Measurements from ENCODE around the gene NT5C1B. TPM values are rescaled to one million over a fixed set of nuclear protein-coding genes. Genes with fewer than 3 reads are reported as not detected.

NT5C1B gene
- total RNA-seq, 6 donors from 2014 or later = not detected

DNA sequence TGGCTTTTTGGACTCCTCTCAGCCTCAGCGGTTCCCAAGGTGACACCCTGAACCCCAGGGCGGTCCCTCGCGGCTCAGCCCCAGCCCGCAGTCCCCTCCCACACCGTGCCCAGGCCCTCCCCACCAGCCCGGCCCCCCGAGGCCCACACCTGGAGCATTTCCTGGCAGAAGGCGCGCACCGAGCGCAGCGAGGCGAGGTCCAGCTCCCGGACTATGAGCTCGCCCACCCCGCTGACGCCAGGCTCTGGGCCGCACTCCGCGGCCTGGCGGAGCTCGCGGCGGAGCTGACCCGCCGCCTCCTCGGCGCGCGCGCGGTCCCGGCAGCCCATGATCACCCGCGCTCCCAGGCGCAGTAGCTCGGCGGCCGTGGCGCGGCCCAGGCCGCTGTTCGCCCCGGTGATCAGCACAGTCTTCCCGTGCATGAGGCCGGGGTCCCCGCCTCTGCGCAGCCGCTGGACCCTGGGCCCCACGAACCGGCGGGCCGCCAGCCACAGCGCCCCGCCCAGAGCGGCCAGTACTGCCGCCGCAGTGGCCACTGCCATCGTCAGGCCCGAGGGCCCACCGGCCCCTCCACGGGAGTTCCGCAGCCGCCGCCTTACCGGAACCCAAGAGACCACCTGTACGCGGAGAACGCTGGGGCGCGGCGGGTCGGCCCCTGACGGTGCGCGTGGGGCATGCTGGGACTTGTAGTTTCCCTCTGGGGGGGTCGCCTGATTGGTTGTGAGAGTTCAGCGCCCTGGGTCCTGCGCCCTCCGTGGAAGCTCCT is 29.2 kb downstream of the NT5C1B start, which contains the start of gene RDH14:
Gene RDH14 (minus strand): TSS at position 623 of the 766 bp plus-strand sequence. CDS start 81 bp downstream, at position 542.
- Histone ChIP-seq H3K9me3 (peaks cover 0 to 3% (median 0%) of the 10 kb centered on the region in 4 donors), H3K4me3 (peak within 1 kb of the TSS; percentile 60 to 88 (median 81)), H3K27me3 (no peaks in the 10 kb centered on the region), H3K36me3 (peaks cover 0 to 5% (median 4%) of the 10 kb centered on the region in 4 donors), H3K4me1 (peaks cover 19 to 29% (median 25%) of the 10 kb centered on the region in 4 donors), H3K27ac (peak within 1 kb of the TSS; percentile 96 to 99 (median 98))
- WGBS, 2 donors = 0% methylated on average over 26 to 48 of the region's 81 CpGs
- DNase-seq = peak; percentile 95 to 96
- peak; percentile 98 to 99 for ATAC-seq (ENCODE audit: low FRiP score in 2 of 2)
- TF ChIP-seq EP300 (IDR thresholded peaks at IDR 0.05) (no peak), POLR2AphosphoS5 (IDR thresholded peaks at IDR 0.05) (peak; percentile 78 to 86), POLR2A (IDR thresholded peaks at IDR 0.05) (peak in 3 of 4 donors; percentile 51 to 82 (median 79))
- TF ChIP-seq, protein P1, sequence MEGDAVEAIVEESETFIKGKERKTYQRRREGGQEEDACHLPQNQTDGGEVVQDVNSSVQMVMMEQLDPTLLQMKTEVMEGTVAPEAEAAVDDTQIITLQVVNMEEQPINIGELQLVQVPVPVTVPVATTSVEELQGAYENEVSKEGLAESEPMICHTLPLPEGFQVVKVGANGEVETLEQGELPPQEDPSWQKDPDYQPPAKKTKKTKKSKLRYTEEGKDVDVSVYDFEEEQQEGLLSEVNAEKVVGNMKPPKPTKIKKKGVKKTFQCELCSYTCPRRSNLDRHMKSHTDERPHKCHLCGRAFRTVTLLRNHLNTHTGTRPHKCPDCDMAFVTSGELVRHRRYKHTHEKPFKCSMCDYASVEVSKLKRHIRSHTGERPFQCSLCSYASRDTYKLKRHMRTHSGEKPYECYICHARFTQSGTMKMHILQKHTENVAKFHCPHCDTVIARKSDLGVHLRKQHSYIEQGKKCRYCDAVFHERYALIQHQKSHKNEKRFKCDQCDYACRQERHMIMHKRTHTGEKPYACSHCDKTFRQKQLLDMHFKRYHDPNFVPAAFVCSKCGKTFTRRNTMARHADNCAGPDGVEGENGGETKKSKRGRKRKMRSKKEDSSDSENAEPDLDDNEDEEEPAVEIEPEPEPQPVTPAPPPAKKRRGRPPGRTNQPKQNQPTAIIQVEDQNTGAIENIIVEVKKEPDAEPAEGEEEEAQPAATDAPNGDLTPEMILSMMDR (IDR thresholded peaks at IDR 0.05) = peak in 1 of 6 experiments; percentile 38

DNA sequence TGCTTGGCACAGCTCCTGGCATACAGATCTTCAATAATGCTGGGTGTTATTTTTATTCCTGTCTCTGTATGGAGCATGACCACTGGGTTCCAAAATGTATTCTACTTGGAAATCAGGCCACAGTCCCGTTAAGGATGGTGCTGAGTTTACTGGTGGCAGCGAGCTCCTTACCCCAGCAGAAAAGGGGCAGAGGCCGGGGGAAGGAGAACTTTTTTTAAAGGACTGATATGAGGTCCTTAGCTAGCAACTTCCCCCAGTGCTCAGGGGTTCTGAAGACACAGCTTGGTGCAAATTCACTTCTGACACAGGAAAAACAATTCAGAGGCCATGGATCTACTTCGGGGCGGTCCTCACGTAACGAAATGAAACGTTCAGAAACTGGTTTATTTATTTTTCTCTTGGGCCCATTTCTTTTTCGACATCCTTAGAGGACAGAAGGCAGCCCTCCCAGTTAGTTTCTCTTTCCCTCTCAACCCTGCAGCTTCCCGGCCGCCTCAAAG is 29.8 kb downstream of the NT5C1B start:
- no peaks in the 10 kb centered on the region for H3K27me3 ChIP-seq
- peak overlapping the region; percentile 96 to 99 (median 98) for H3K27ac ChIP-seq
- 1 to 3% methylated on average over 11 of the region's 11 CpGs for WGBS, 2 donors
- ATAC-seq (ENCODE audit: low FRiP score in 2 of 2) (peak in 1 of 2 donors; percentile 1), DNase-seq (no peak)
- H3K4me1 ChIP-seq = peaks cover 19 to 30% (median 25%) of the 10 kb centered on the region in 4 donors
- H3K9me3 ChIP-seq = peaks cover 0 to 3% (median 0%) of the 10 kb centered on the region in 4 donors
- H3K36me3 ChIP-seq = peaks cover 0 to 10% (median 7%) of the 10 kb centered on the region in 4 donors
- TF ChIP-seq EP300 (IDR thresholded peaks at IDR 0.05) (no peak), POLR2AphosphoS5 (IDR thresholded peaks at IDR 0.05) (no peak), POLR2A (IDR thresholded peaks at IDR 0.05) (no peak)
- TF ChIP-seq, protein P1 (IDR thresholded peaks at IDR 0.05) = no peak
- H3K4me3 ChIP-seq = peak overlapping the region; percentile 60 to 88 (median 81)

DNA sequence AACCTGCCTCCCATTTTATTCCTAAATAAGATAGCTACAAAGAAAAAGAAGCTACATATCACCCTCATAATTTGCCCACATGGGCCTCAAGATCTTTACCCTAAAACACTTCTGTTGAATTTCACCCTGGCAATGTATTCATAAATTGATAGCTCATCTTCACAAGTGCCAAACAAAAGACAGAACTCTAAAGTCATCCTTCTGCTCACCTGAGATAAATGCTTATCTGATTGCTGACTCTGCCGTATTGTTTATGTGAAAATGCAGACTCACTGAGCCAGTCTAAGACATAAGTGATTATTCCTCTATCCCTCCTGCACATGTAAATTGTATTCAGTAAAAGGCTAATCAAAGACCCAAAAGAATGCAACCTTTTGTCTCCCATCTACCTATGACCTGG is 30.9 kb downstream of the NT5C1B start:
- peaks cover 19 to 40% (median 29%) of the 10 kb centered on the region in 4 donors for H3K4me1 ChIP-seq
- 61 to 63% methylated on average over 1 of the region's 1 CpG for WGBS, 2 donors
- no peak overlapping the region for H3K4me3 ChIP-seq
- H3K9me3 ChIP-seq = no peaks in the 10 kb centered on the region
- TF ChIP-seq EP300 (IDR thresholded peaks at IDR 0.05) = no peak
- H3K36me3 ChIP-seq = peaks cover 0 to 21% (median 8%) of the 10 kb centered on the region in 4 donors
- DNase-seq (no peak), ATAC-seq (ENCODE audit: low FRiP score in 2 of 2) (no peak)
- H3K27ac ChIP-seq = peak overlapping the region in 1 of 4 donors; percentile 20
- H3K27me3 ChIP-seq = no peaks in the 10 kb centered on the region

DNA sequence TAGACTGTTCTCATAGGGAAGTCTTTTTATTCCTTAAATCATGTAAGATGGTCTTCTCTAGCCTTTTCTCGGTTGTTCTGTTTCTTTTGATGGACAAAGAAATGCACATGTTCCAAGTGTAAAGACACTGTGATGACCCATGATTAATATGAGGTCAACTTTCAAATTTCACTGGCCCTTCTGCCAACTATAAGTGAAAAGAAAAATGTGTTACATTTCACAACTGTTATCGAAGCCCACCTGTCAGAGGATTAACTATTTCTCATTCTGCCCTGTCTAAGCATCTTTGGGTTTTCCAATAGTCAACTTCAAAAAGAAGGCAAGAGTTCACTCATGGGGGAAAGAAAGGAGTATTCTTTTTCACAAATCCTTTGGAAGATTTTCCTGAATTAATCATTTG is 32.2 kb downstream of the NT5C1B start:
- Histone ChIP-seq H3K36me3 (peaks cover 0 to 23% (median 8%) of the 10 kb centered on the region in 4 donors), H3K27ac (peak overlapping the region in 1 of 4 donors; percentile 20), H3K4me3 (no peak overlapping the region), H3K27me3 (no peaks in the 10 kb centered on the region), H3K4me1 (peaks cover 25 to 50% (median 33%) of the 10 kb centered on the region in 4 donors), H3K9me3 (no peaks in the 10 kb centered on the region)
- no peak for ATAC-seq (ENCODE audit: low FRiP score in 2 of 2)
- no peak for DNase-seq
- 74 to 80% methylated on average over 2 of the region's 2 CpGs for WGBS, 2 donors
- TF ChIP-seq POLR2AphosphoS5 (IDR thresholded peaks at IDR 0.05) (no peak), EP300 (IDR thresholded peaks at IDR 0.05) (no peak), POLR2A (IDR thresholded peaks at IDR 0.05) (no peak)
- TF ChIP-seq, protein P1 (IDR thresholded peaks at IDR 0.05) = no peak

DNA sequence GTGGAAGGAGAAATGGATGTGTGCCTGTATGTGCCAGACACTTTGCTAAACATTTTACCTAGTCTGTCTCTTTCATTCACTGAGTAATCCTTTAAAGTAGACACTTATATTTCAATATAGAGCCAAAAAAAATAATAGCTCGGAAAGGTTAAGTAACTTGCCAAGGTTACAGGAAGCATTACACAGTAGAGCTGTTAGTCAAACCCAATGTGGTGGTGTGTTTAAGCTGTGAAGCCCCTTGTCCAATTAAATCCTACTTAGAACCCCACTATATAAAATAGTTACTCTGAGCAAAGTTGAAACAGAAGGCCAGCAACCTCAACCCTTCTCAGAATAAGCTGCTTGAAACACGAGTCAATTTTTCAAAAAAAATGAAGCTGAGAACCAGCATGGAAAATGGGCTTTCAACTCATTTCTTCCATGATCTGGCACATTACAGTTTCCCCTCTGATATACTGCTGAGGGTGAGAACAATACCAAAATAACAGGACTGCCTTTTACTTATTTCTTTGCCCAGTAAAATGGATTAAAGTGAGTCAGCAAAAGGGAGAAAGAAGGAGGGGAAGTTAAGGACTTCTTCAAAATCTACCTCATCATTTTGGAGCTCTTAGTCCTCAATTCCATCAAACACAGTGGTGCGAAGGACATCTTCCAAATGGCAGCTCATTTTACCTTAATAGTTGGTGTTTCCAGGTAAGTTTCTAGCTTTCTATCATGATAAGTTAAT is 36.9 kb downstream of the NT5C1B start:
- Histone ChIP-seq H3K27ac (no peak overlapping the region), H3K27me3 (no peaks in the 10 kb centered on the region), H3K4me3 (no peak overlapping the region), H3K4me1 (peaks cover 9 to 41% (median 15%) of the 10 kb centered on the region in 4 donors), H3K36me3 (peaks cover 0 to 23% (median 8%) of the 10 kb centered on the region in 4 donors), H3K9me3 (no peaks in the 10 kb centered on the region)
- TF ChIP-seq, protein P1 (IDR thresholded peaks at IDR 0.05) = no peak
- no peak for TF ChIP-seq POLR2A (IDR thresholded peaks at IDR 0.05)
- 69 to 75% methylated on average over 3 of the region's 3 CpGs for WGBS, 2 donors
- DNase-seq = no peak
- ATAC-seq (ENCODE audit: low FRiP score in 2 of 2) = no peak

All from upper lobe of left lung (tissue), 6 donors.